HCT116 (cell line): ENCODE measurements around the gene TMEM178B. TPM values are rescaled to one million over a fixed set of nuclear protein-coding genes. Genes with fewer than 3 reads are reported as not detected.

Source experiments
- ATAC-seq: fragments of 200-7000 bp; cut with Tn5 transposase; 2 replicates; pipeline ENCODE4 v1.9.1; 2020; ENCODE audit warnings: mild to moderate bottlenecking, moderate library complexity
- BruUV-seq: library from RNA; stranded (reverse); fragments of 400-500 nt; replicated peaks from 2 replicates; lab custom pipeline; 2021; lab: Mats Ljungman, UMichigan
- CTCF ChIA-PET: fragments of 300-600 bp; sonication (Branson Sonifier 250); formaldehyde crosslinking; loops from one replicate; lab custom pipeline; 2021; ENCODE audit warnings: antibody characterized with exemption; lab: Charles Lee
- POLR2A ChIA-PET: fragments of 300-600, 350-600 bp; sonication (Branson Sonifier 250); formaldehyde crosslinking; loops from one replicate; lab custom pipeline; 2021; ENCODE audit warnings: antibody characterized with exemption; lab: Charles Lee
- RAD21 ChIA-PET, 2 experiments: fragments of 300-600 bp; sonication (Branson Sonifier 250); formaldehyde crosslinking; loops; one replicate each; lab custom pipeline; 2023; ENCODE audit warnings: low total read pairs in 2 of 2; ENCODE audit not compliant: uncharacterized antibody in 2 of 2, unreplicated experiment in 2 of 2, low non-redundant PET in 1 of 2; lab: Charles Lee
- DNase-seq: peaks from one replicate; pipeline ENCODE4 v3.0.0-alpha.2; 2010; ENCODE audit warnings: low read depth, low spot score
- H2AFZ ChIP-seq: fragments of 200-600 bp; shearing (Covaris generic), sonication (generic); 2 replicates; pipeline ENCODE4 v1.6.1; 2017; ENCODE audit warnings: low read depth, mixed run types, mixed read lengths, antibody characterized with exemption, low read length; ENCODE audit not compliant: poor library complexity, severe bottlenecking
- H3K27ac ChIP-seq: 2 replicates; pipeline ENCODE4 v1.5.1; 2012; ENCODE audit warnings: low read depth, low read length
- H3K27me3 ChIP-seq: fragments of 200-600 bp; sonication (generic); 2 replicates; pipeline ENCODE4 v1.6.1; 2016; ENCODE audit warnings: mixed run types, low read length, mixed read lengths; ENCODE audit not compliant: insufficient read depth
- H3K36me3 ChIP-seq, 2 experiments: fragments of 200-500 bp in 1 of 2; fragments of 200-600 bp in 1 of 2; sonication (Bioruptor generic) in 1 of 2; sonication (generic) in 1 of 2; 2 replicates each; pipeline versions ENCODE4 v1.5.1 to v1.6.1; 2014 to 2016; ENCODE audit warnings: low read length in 2 of 2, inconsistent platforms in 1 of 2, mixed read lengths in 1 of 2, mixed run types in 1 of 2; ENCODE audit not compliant: insufficient read depth in 2 of 2, control insufficient read depth in 1 of 2
- H3K4me1 ChIP-seq, 2 experiments: fragments of 200-600 bp in 1 of 2; sonication (generic) in 1 of 2; 2 replicates each; pipeline versions ENCODE4 v1.5.1 to v1.6.1; 2012 to 2017; ENCODE audit warnings: low read length in 2 of 2, inconsistent platforms in 1 of 2, mild to moderate bottlenecking in 1 of 2, mixed read lengths in 1 of 2, mixed run types in 1 of 2, moderate library complexity in 1 of 2; ENCODE audit not compliant: insufficient read depth in 2 of 2, control insufficient read depth in 1 of 2
- H3K4me2 ChIP-seq: fragments of 200-600 bp; sonication (generic); 2 replicates; pipeline ENCODE4 v1.6.1; 2017; ENCODE audit warnings: mixed run types, low read length, mixed read lengths
- H3K4me3 ChIP-seq, 2 experiments: fragments of 200-600 bp in 1 of 2; sonication (generic) in 1 of 2; replicated peaks in 1 of 2; 2 replicates each; pipeline ENCODE4 v1.5.1; 2011 to 2016; ENCODE audit warnings: low read length in 2 of 2, control low read depth in 1 of 2, low read depth in 1 of 2, mild to moderate bottlenecking in 1 of 2, mixed read lengths in 1 of 2, mixed run types in 1 of 2
- H3K79me2 ChIP-seq: fragments of 200-600 bp; sonication (generic); 2 replicates; pipeline ENCODE4 v1.6.1; 2017; ENCODE audit warnings: mild to moderate bottlenecking, mixed run types, low read length, moderate library complexity, mixed read lengths; ENCODE audit not compliant: insufficient read depth
- H3K9ac ChIP-seq: fragments of 200-600 bp; sonication (generic); 2 replicates; pipeline ENCODE4 v1.6.1; 2016; ENCODE audit warnings: low read length, mixed read lengths
- H3K9me2 ChIP-seq: fragments of 200-600 bp; sonication (generic), shearing (Covaris generic); 2 replicates; pipeline ENCODE4 v1.6.1; 2017; ENCODE audit warnings: mixed run types, mild to moderate bottlenecking, moderate library complexity; ENCODE audit not compliant: insufficient read depth
- H3K9me3 ChIP-seq, 2 experiments: fragments of 200-500 bp in 1 of 2; fragments of 200-600 bp in 1 of 2; sonication (Bioruptor generic) in 1 of 2; sonication (generic) in 1 of 2; 2 replicates each; pipeline ENCODE4 v1.6.1; 2014 to 2017; ENCODE audit warnings: low read length in 2 of 2, mixed read lengths in 2 of 2, inconsistent platforms in 1 of 2, low read depth in 1 of 2, mild to moderate bottlenecking in 1 of 2, mixed run types in 1 of 2, moderate library complexity in 1 of 2; ENCODE audit not compliant: control insufficient read depth in 1 of 2, insufficient read depth in 1 of 2
- H4K20me1 ChIP-seq: fragments of 200-600 bp; sonication (generic), shearing (Covaris generic); 2 replicates; pipeline ENCODE4 v1.6.1; 2017; ENCODE audit warnings: mixed run types, mild to moderate bottlenecking, moderate library complexity; ENCODE audit not compliant: insufficient read depth
- ATF3 ChIP-seq: IDR thresholded peaks from 2 replicates; pipeline ENCODE4 v1.6.1; 2012
- CBX3 ChIP-seq: IDR thresholded peaks from 2 replicates; pipeline ENCODE4 v1.6.1; 2012; ENCODE audit warnings: low read depth
- CEBPB ChIP-seq: IDR thresholded peaks from 2 replicates; pipeline ENCODE4 v1.6.1; 2012; ENCODE audit warnings: low read depth
- ELF1 ChIP-seq: IDR thresholded peaks from 2 replicates; pipeline ENCODE4 v1.6.1; 2012; ENCODE audit warnings: low read depth, borderline replicate concordance
- EZH2phosphoT487 ChIP-seq: fragments of 200-600 bp; IDR thresholded peaks from 2 replicates; pipeline ENCODE4 v1.6.1; 2018; ENCODE audit warnings: antibody characterized with exemption, borderline replicate concordance
- FOSL1 ChIP-seq: IDR thresholded peaks from 2 replicates; pipeline ENCODE4 v1.6.1; 2012; ENCODE audit warnings: low read depth
- POLR2A ChIP-seq: IDR thresholded peaks from 2 replicates; pipeline ENCODE4 v1.7.0; 2011; ENCODE audit warnings: borderline replicate concordance; ENCODE audit not compliant: insufficient read depth, insufficient read length; ENCODE audit errors: extremely low read depth
- POLR2AphosphoS5 ChIP-seq: IDR thresholded peaks from 2 replicates; pipeline ENCODE4 v1.6.1; 2011; ENCODE audit warnings: mild to moderate bottlenecking, low read depth, low read length, moderate library complexity
- RAD21 ChIP-seq: IDR thresholded peaks from 2 replicates; pipeline ENCODE4 v1.6.1; 2012; ENCODE audit warnings: low read depth, mild to moderate bottlenecking
- REST ChIP-seq: IDR thresholded peaks from 2 replicates; pipeline ENCODE4 v1.6.1; 2012; ENCODE audit warnings: low read depth
- SP1 ChIP-seq: IDR thresholded peaks from 2 replicates; pipeline ENCODE4 v1.6.1; 2012; ENCODE audit warnings: low read depth
- SRF ChIP-seq: IDR thresholded peaks from 2 replicates; pipeline ENCODE4 v1.6.1; 2012; ENCODE audit warnings: low read depth
- TCF7L2 ChIP-seq: IDR thresholded peaks from 2 replicates; pipeline ENCODE4 v1.7.0; 2011; ENCODE audit warnings: borderline replicate concordance, inconsistent platforms; ENCODE audit not compliant: insufficient read depth, insufficient read length; ENCODE audit errors: extremely low read depth
- YY1 ChIP-seq: IDR thresholded peaks from 2 replicates; pipeline ENCODE4 v1.6.1; 2011; ENCODE audit warnings: low read length, low read depth, moderate library complexity, mild to moderate bottlenecking; ENCODE audit not compliant: insufficient replicate concordance; ENCODE audit errors: extremely low read depth
- intact Hi-C: fragments of 100-400 bp; cut with micrococcal nuclease; formaldehyde crosslinking; loops from 2 replicates; pipeline ENCODE4 v1.10.0; 2022
- total RNA-seq: library from RNA; stranded (reverse); gene quantifications from one replicate; pipeline ENCODE4 v1.2.1, GENCODE V29; 2021; ENCODE audit not compliant: unreplicated experiment
- TF ChIP-seq, protein P1 (sequence below), 3 experiments: fragments of 200-600 bp in 1 of 3; sonication (generic) in 1 of 3; IDR thresholded peaks in 2 of 3; conservative IDR thresholded peaks in 1 of 3; 2 replicates each; pipeline ENCODE4 v1.5.1; 2012 to 2017; ENCODE audit warnings: low read depth in 2 of 3, low read length in 2 of 3, antibody characterized with exemption in 1 of 3, borderline replicate concordance in 1 of 3, control low read depth in 1 of 3, mild to moderate bottlenecking in 1 of 3, mixed read lengths in 1 of 3, mixed run types in 1 of 3, moderate library complexity in 1 of 3; ENCODE audit not compliant: insufficient read depth in 1 of 3
- TF ChIP-seq, protein P2 (sequence below): IDR thresholded peaks from 2 replicates; pipeline ENCODE4 v1.6.1; 2011; ENCODE audit warnings: mild to moderate bottlenecking, low read length, moderate library complexity; ENCODE audit not compliant: insufficient replicate concordance; ENCODE audit errors: extremely low read depth

TMEM178B gene
- total RNA-seq, 1 experiment from 2014 or later = 0.02 TPM

DNA sequence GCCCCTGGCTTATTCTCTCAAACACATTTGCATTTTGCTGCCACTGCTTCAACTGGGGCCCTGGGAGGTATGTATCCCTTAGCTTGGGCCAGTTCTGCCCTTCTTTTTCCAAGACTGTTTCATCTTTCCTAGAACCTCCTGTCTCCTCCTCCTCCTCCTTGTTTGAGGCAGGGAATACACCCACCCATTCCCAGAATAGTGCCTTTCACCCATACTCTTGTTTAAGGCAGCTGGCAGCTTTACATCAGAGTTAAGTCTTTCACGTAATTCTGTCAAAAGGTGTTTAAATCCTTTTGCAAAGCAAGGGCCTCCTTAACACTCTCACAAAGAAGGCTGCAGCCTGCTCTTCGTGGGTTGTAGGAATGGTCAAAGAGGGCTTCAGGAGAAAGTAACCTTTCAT lies 326.5 kb downstream of the TMEM178B start:
- TF ChIP-seq POLR2A = no peak
- TF ChIP-seq ATF3 = no peak
- no peak for TF ChIP-seq SP1
- TF ChIP-seq CBX3 = no peak
- TF ChIP-seq ELF1 = no peak
- TF ChIP-seq, protein P1, sequence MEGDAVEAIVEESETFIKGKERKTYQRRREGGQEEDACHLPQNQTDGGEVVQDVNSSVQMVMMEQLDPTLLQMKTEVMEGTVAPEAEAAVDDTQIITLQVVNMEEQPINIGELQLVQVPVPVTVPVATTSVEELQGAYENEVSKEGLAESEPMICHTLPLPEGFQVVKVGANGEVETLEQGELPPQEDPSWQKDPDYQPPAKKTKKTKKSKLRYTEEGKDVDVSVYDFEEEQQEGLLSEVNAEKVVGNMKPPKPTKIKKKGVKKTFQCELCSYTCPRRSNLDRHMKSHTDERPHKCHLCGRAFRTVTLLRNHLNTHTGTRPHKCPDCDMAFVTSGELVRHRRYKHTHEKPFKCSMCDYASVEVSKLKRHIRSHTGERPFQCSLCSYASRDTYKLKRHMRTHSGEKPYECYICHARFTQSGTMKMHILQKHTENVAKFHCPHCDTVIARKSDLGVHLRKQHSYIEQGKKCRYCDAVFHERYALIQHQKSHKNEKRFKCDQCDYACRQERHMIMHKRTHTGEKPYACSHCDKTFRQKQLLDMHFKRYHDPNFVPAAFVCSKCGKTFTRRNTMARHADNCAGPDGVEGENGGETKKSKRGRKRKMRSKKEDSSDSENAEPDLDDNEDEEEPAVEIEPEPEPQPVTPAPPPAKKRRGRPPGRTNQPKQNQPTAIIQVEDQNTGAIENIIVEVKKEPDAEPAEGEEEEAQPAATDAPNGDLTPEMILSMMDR (IDR thresholded peaks at IDR 0.05 in 2 of 3, conservative IDR thresholded peaks at IDR 0.05 in 1 of 3; ENCODE audit: borderline replicate concordance in 1 of 3, insufficient read depth in 1 of 3, low read depth in 2 of 3, low read length in 2 of 3) = no peak
- TF ChIP-seq SRF = no peak
- no peak for TF ChIP-seq CEBPB
- no peak for TF ChIP-seq TCF7L2
- TF ChIP-seq EZH2phosphoT487 = no peak
- TF ChIP-seq YY1 = no peak
- no peak for TF ChIP-seq POLR2AphosphoS5
- no peak for TF ChIP-seq REST
- no peak for TF ChIP-seq FOSL1
- no peak for TF ChIP-seq RAD21
- TF ChIP-seq, protein P2, sequence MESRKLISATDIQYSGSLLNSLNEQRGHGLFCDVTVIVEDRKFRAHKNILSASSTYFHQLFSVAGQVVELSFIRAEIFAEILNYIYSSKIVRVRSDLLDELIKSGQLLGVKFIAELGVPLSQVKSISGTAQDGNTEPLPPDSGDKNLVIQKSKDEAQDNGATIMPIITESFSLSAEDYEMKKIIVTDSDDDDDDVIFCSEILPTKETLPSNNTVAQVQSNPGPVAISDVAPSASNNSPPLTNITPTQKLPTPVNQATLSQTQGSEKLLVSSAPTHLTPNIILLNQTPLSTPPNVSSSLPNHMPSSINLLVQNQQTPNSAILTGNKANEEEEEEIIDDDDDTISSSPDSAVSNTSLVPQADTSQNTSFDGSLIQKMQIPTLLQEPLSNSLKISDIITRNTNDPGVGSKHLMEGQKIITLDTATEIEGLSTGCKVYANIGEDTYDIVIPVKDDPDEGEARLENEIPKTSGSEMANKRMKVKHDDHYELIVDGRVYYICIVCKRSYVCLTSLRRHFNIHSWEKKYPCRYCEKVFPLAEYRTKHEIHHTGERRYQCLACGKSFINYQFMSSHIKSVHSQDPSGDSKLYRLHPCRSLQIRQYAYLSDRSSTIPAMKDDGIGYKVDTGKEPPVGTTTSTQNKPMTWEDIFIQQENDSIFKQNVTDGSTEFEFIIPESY = no peak
- no peaks in the 10 kb centered on the region for H3K9me3 ChIP-seq
- CTCF ChIA-PET = no interaction called here
- no peak for DNase-seq
- intact Hi-C loops = no loop called here
- RAD21 ChIA-PET = no interaction called here
- H2AFZ ChIP-seq = no peak overlapping the region
- H3K4me2 ChIP-seq = no peak overlapping the region
- H3K79me2 ChIP-seq = no peaks in the 10 kb centered on the region
- no peaks in the 10 kb centered on the region for H3K36me3 ChIP-seq
- peaks cover 45% of the 10 kb centered on the region for H3K27me3 ChIP-seq
- H4K20me1 ChIP-seq = no peaks in the 10 kb centered on the region
- H3K9ac ChIP-seq = no peak overlapping the region
- no peak overlapping the region for H3K4me3 ChIP-seq
- no peak overlapping the region for H3K27ac ChIP-seq
- no peaks in the 10 kb centered on the region for H3K4me1 ChIP-seq
- POLR2A ChIA-PET = no interaction called here
- no peak for ATAC-seq
- H3K9me2 ChIP-seq = no peaks in the 10 kb centered on the region
- BruUV-seq = no TSS peak
